Activated CD8-positive, alpha-beta memory T cell treated with anti-CD3 and anti-CD28 coated beads, Interleukin-2, amount 50 U/mL, for 48 hours (primary cell): Measurements from ENCODE around the gene KRT81.
"Not testable (repeated sequence)": the region's sequence is repeated elsewhere in the genome, so short reads cannot be mapped to it uniquely, and the experiment has no call there.

Source experiments
- DNase-seq: peaks from one replicate; pipeline ENCODE4 v3.0.0-alpha.2; 2020

Gene KRT81

GRCh38 chr12:52251367-52252051, 39.8 kb downstream of the KRT81 start:
- no peak for DNase-seq

- DNase-seq = peak; percentile 51
Observed at GRCh38 chr12:52250048-52250990, 41.0 kb downstream of the KRT81 start.

- peak; percentile 49 for DNase-seq
Observed at GRCh38 chr12:52249511-52250047, 41.8 kb downstream of the KRT81 start.

- DNase-seq = peak; percentile 42
Observed at GRCh38 chr12:52248541-52249461, 42.5 kb downstream of the KRT81 start.

- DNase-seq = peak; percentile 38
Observed at GRCh38 chr12:52247622-52248540, 43.5 kb downstream of the KRT81 start.

GRCh38 chr12:52246720-52247621, 44.4 kb downstream of the KRT81 start:
- peak; percentile 34 for DNase-seq

GRCh38 chr12:52245962-52246569, 45.3 kb downstream of the KRT81 start:
- no peak for DNase-seq

- no peak for DNase-seq
Observed at GRCh38 chr12:52245259-52245961, 45.9 kb downstream of the KRT81 start.

GRCh38 chr12:52244615-52244994, 46.7 kb downstream of the KRT81 start:
- no peak for DNase-seq

- DNase-seq = peak; percentile 83
Observed at GRCh38 chr12:52243856-52244614, 47.3 kb downstream of the KRT81 start.

- DNase-seq = no peak
Observed at GRCh38 chr12:52243259-52243855, 48.0 kb downstream of the KRT81 start.

GRCh38 chr12:52242442-52243258, 48.7 kb downstream of the KRT81 start:
- no peak for DNase-seq

GRCh38 chr12:52241205-52241842, 50.0 kb downstream of the KRT81 start:
- no peak for DNase-seq

GRCh38 chr12:52240247-52240646, 51.1 kb downstream of the KRT81 start:
- DNase-seq = not testable (repeated sequence)

- no peak for DNase-seq
Observed at GRCh38 chr12:52239767-52240166, 51.6 kb downstream of the KRT81 start.

- no peak for DNase-seq
Observed at GRCh38 chr12:52238916-52239646, 52.3 kb downstream of the KRT81 start.
